Measurements from ENCODE around the gene TXNL4A.

The TXNL4A gene

DNA sequence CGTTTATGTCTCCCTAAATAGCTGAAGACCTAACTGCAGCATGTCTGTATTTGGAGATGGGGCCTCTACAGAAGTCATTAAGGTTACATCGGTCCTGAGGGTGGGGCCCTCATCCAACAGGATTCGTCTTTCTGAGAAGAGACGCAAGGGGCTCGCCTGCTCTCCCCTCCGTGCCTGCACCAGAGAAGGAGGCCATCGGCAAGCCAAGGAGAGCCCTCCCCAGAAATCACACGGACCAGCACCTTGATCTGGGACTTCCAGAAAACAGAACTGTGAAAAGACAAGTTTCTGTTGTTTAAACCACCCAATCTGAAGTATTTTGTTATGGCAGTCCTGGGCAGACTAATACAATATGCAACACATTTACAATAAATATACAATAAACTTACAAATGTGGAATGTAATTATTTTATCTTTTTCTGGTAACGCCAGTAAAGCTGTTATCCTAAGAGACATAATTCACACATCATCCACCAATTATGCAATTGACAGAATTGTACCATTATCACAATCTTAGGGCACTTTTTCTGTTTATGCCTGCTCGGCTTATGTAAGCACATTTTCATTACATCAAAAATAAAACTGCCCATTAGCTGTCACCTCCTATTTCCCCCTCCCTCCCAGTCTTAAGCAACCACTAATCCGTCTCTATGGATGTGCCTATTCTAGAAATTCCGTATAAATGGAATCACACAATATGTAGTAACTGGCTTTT, 17.8 kb downstream of the TXNL4A start:
- H3K36me3 ChIP-seq (ENCODE audit: insufficient read depth), result peaks cover 9% of the 10 kb centered on the region; the same call in 1 of the 2 replicates
- H4K20me1 ChIP-seq (ENCODE audit: insufficient read depth), result no peaks in the 10 kb centered on the region
- H3K79me2 ChIP-seq (ENCODE audit: insufficient read depth, low read depth), result peaks cover 30% of the 10 kb centered on the region

DNA sequence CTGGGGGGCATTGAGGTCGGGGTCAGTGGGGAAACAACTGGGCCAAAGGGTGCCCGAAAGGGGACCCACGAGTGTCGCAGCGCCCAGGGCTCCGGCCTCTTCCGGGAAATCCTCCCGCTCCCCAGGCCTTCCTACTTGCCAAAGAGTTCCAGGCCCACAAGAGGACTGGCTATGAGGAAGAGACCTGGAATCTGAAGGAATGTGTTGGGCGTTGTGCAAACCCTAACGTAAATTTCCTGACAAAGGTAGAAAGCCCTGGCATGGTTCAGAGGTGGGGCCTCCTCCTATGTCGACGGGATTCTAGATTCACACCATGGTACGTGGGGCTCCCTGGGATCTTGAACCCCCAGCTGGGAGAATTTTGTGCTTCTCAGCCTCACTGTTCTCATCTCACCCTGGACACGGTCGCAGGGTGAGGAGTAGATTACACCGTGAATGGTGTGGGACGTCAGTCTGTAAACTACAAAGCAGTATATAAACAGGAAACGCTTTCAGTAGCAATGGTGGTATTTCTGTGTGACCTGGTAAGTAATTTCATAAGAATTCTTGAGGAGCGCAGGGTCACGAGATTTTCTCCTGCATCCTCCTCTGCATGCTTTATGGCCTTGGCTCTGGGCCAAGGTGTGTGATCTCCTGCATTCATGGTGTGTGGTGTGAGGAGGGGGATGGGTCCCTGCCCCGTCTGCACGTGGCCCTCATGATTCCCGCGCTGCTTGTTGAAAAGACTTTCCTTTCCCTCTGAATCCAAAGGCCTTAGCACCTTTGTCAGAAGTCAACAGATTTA, 23.1 kb downstream of the TXNL4A start:
- H3K27ac ChIP-seq, result peak overlapping the region; percentile 10; the same call in 1 of the 2 replicates
- H3K79me2 ChIP-seq (ENCODE audit: insufficient read depth, low read depth), result no peaks in the 10 kb centered on the region
- peak overlapping the region; percentile 57; the same call in 1 of the 2 replicates for H3K9ac ChIP-seq
- H3K4me2 ChIP-seq, result 0 out of 2 replicates have a peak overlapping the region, but pooled peaks have one; percentile 7
- no peaks in the 10 kb centered on the region for H3K36me3 ChIP-seq (ENCODE audit: insufficient read depth)
- no peak overlapping the region for H2AFZ ChIP-seq (ENCODE audit: low read depth)
- no peaks in the 10 kb centered on the region for H3K4me1 ChIP-seq (ENCODE audit: low read depth, poor library complexity, severe bottlenecking)
- TF ChIP-seq, protein P1, sequence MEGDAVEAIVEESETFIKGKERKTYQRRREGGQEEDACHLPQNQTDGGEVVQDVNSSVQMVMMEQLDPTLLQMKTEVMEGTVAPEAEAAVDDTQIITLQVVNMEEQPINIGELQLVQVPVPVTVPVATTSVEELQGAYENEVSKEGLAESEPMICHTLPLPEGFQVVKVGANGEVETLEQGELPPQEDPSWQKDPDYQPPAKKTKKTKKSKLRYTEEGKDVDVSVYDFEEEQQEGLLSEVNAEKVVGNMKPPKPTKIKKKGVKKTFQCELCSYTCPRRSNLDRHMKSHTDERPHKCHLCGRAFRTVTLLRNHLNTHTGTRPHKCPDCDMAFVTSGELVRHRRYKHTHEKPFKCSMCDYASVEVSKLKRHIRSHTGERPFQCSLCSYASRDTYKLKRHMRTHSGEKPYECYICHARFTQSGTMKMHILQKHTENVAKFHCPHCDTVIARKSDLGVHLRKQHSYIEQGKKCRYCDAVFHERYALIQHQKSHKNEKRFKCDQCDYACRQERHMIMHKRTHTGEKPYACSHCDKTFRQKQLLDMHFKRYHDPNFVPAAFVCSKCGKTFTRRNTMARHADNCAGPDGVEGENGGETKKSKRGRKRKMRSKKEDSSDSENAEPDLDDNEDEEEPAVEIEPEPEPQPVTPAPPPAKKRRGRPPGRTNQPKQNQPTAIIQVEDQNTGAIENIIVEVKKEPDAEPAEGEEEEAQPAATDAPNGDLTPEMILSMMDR (conservative IDR thresholded peaks at IDR 0.05; ENCODE audit: low read depth, low read length), result no peak
- no peaks in the 10 kb centered on the region for H4K20me1 ChIP-seq (ENCODE audit: insufficient read depth)
- H3K4me3 ChIP-seq (IDR thresholded peaks at IDR 0.05; ENCODE audit: insufficient read depth, low read depth, low read length), result no peak overlapping the region
- H3K27me3 ChIP-seq (ENCODE audit: insufficient read depth, low read depth), result no peaks in the 10 kb centered on the region

More for the DNA sequence above, 17.8 kb downstream of the TXNL4A start:
- no peak overlapping the region for H3K4me2 ChIP-seq
- no peak overlapping the region for H3K9ac ChIP-seq
- H3K27me3 ChIP-seq (ENCODE audit: insufficient read depth, low read depth), result no peaks in the 10 kb centered on the region
- H3K4me1 ChIP-seq (ENCODE audit: low read depth, poor library complexity, severe bottlenecking), result no peaks in the 10 kb centered on the region
- no peak overlapping the region for H3K27ac ChIP-seq
- H2AFZ ChIP-seq (ENCODE audit: low read depth), result no peak overlapping the region
- H3K4me3 ChIP-seq (IDR thresholded peaks at IDR 0.05; ENCODE audit: insufficient read depth, low read depth, low read length), result no peak overlapping the region
- TF ChIP-seq, protein P1 (conservative IDR thresholded peaks at IDR 0.05; ENCODE audit: low read depth, low read length), result no peak

DNA sequence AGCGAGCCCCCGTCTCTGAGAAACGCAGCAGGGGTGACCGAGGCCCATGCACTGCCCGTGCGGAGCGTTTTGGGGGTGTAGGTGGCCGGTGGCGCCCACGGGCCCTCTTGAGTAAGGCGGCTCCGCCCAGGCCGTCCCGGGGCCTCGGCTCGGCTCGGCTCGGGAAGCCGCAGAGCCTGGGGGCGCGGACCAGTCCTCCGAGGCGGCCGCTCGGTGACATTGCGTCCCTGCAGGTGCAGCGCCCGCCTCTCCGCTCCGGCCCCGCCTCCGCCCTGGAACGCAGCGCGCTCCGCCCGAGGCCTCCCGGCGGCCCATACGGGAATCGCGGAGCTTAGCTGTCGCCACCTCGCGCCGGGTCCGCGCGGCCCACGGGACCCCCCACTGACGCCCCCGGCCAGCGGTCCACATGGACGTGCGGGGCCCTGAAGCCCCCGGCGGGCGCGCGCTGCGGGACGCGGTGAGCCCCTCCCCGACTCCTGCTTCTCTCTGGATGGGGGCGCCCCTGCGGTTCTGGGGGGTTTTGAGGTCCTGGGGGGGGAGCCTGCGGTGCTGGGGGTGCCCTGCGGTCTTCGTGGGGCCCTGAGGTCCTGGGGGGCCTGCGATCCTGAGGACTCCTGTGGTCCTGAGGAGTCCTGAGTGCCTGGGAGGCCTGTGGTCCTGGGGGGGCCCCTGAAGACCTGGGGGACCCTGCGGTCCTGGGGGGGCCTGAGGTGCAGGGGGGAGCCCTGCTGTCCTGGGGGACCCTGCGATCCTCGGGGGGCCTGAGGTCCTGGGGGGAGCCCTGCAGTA, 23.8 kb downstream of the TXNL4A start, which contains the start of gene HSBP1L1:
Gene HSBP1L1 (plus strand): TSS at position 314 of the 789 bp plus-strand sequence. CDS start 93 bp downstream, at position 407.
- TF ChIP-seq, protein P1 (conservative IDR thresholded peaks at IDR 0.05; ENCODE audit: low read depth, low read length), result no peak
- Histone ChIP-seq H3K4me3 (IDR thresholded peaks at IDR 0.05; ENCODE audit: insufficient read depth, low read depth, low read length) (no peak within 1 kb of the TSS), H4K20me1 (ENCODE audit: insufficient read depth) (no peaks in the 10 kb centered on the region), H3K27ac (peak within 1 kb of the TSS; percentile 10; the same call in 1 of the 2 replicates), H3K4me1 (ENCODE audit: low read depth, poor library complexity, severe bottlenecking) (no peaks in the 10 kb centered on the region), H2AFZ (ENCODE audit: low read depth) (no peak within 1 kb of the TSS), H3K9ac (peak within 1 kb of the TSS; percentile 57; the same call in 1 of the 2 replicates), H3K79me2 (ENCODE audit: insufficient read depth, low read depth) (no peaks in the 10 kb centered on the region), H3K27me3 (ENCODE audit: insufficient read depth, low read depth) (no peaks in the 10 kb centered on the region), H3K4me2 (0 out of 2 replicates have a peak within 1 kb of the TSS, but pooled peaks have one; percentile 7), H3K36me3 (ENCODE audit: insufficient read depth) (no peaks in the 10 kb centered on the region)

DNA sequence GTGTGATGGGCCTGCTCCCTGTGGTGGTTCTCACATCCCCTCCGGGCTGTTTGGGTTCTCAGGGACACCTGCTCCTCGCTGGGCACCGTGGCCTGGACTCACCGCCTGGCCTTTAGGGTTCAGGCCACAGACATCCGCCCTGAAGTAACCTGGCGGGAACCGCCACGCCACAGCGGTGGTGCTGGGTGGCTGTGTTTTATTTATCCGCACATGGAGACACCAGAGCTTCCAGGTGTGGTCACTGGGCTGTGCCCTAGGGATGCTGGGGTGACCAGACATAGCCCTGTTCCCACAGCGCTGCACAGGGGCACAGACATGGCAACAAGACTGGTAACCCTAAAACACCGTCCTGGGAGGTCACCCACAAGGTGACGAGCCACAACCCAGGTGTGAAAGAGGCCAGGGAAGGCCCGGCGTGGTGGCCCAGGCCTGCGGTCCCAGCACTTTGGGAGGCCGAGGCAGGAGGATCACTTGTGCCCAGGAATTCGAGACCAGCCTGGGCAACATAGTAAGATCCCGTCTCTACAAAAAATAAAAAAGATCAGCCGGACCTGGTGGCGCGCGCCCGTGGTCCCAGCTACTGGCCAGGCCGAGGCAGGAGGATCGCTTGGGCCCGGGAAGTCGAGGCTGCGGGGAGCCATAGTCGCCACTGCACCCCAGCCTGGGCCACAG, 24.6 kb downstream of the TXNL4A start:
- Histone ChIP-seq H3K4me3 (IDR thresholded peaks at IDR 0.05; ENCODE audit: insufficient read depth, low read depth, low read length) (no peak overlapping the region), H3K9ac (no peak overlapping the region), H3K36me3 (ENCODE audit: insufficient read depth) (no peaks in the 10 kb centered on the region), H4K20me1 (ENCODE audit: insufficient read depth) (no peaks in the 10 kb centered on the region), H3K4me2 (no peak overlapping the region), H3K27me3 (ENCODE audit: insufficient read depth, low read depth) (no peaks in the 10 kb centered on the region), H3K4me1 (ENCODE audit: low read depth, poor library complexity, severe bottlenecking) (no peaks in the 10 kb centered on the region), H3K79me2 (ENCODE audit: insufficient read depth, low read depth) (no peaks in the 10 kb centered on the region), H2AFZ (ENCODE audit: low read depth) (no peak overlapping the region), H3K27ac (no peak overlapping the region)
- TF ChIP-seq, protein P1 (conservative IDR thresholded peaks at IDR 0.05; ENCODE audit: low read depth, low read length), result no peak
